ENCODE measurements around the gene MDGA2. TPM values are rescaled to one million over a fixed set of nuclear protein-coding genes. Genes with fewer than 3 reads are reported as not detected.

MDGA2 gene
- total RNA-seq, 2 donors from 2014 or later: not detected

GRCh38 chr14:47585447-47585846 is 90.0 kb downstream of the MDGA2 start:
- no peak for TF ChIP-seq CTCF (IDR thresholded peaks at IDR 0.05)
- no peaks in the 10 kb centered on the region for H3K36me3 ChIP-seq

GRCh38 chr14:47567273-47567672 is 108.1 kb downstream of the MDGA2 start:
- no peak for DNase-seq (ENCODE audit: low spot score)
- Histone ChIP-seq H3K27ac (no peak overlapping the region), H3K36me3 (no peaks in the 10 kb centered on the region), H3K4me3 (no peak overlapping the region), H3K4me1 (no peaks in the 10 kb centered on the region), H3K9me3 (no peaks in the 10 kb centered on the region), H3K27me3 (no peaks in the 10 kb centered on the region)
- no peak for TF ChIP-seq CTCF (IDR thresholded peaks at IDR 0.05)

More at GRCh38 chr14:47585447-47585846, 90.0 kb downstream of the MDGA2 start:
- H3K4me3 ChIP-seq: no peak overlapping the region
- no peak for DNase-seq (ENCODE audit: low spot score)
- no peaks in the 10 kb centered on the region for H3K9me3 ChIP-seq
- H3K27ac ChIP-seq: no peak overlapping the region
- H3K27me3 ChIP-seq: no peaks in the 10 kb centered on the region
- no peaks in the 10 kb centered on the region for H3K4me1 ChIP-seq

- no peak for DNase-seq (ENCODE audit: low spot score)
- Histone ChIP-seq H3K9me3 (no peaks in the 10 kb centered on the region), H3K4me1 (no peaks in the 10 kb centered on the region), H3K36me3 (no peaks in the 10 kb centered on the region), H3K4me3 (no peak overlapping the region), H3K27ac (no peak overlapping the region), H3K27me3 (no peaks in the 10 kb centered on the region)
- TF ChIP-seq CTCF (IDR thresholded peaks at IDR 0.05): no peak
Measured at GRCh38 chr14:47557894-47558293, 117.5 kb downstream of the MDGA2 start.

GRCh38 chr14:47555333-47555732 is 120.1 kb downstream of the MDGA2 start:
- Histone ChIP-seq H3K4me1 (no peaks in the 10 kb centered on the region), H3K27ac (no peak overlapping the region), H3K4me3 (no peak overlapping the region), H3K27me3 (no peaks in the 10 kb centered on the region), H3K36me3 (no peaks in the 10 kb centered on the region), H3K9me3 (no peaks in the 10 kb centered on the region)
- no peak for TF ChIP-seq CTCF (IDR thresholded peaks at IDR 0.05)
- no peak for DNase-seq (ENCODE audit: low spot score)

- no peak for TF ChIP-seq CTCF (IDR thresholded peaks at IDR 0.05)
Measured at GRCh38 chr14:47549886-47550285, 125.5 kb downstream of the MDGA2 start.

GRCh38 chr14:47543459-47543858 is 131.9 kb downstream of the MDGA2 start:
- no peak for TF ChIP-seq CTCF (IDR thresholded peaks at IDR 0.05)
- Histone ChIP-seq H3K4me3 (no peak overlapping the region), H3K9me3 (no peaks in the 10 kb centered on the region), H3K4me1 (no peaks in the 10 kb centered on the region), H3K36me3 (no peaks in the 10 kb centered on the region), H3K27me3 (no peaks in the 10 kb centered on the region), H3K27ac (no peak overlapping the region)
- DNase-seq (ENCODE audit: low spot score): no peak

More at GRCh38 chr14:47549886-47550285, 125.5 kb downstream of the MDGA2 start:
- H3K4me1 ChIP-seq: no peaks in the 10 kb centered on the region
- no peaks in the 10 kb centered on the region for H3K9me3 ChIP-seq
- DNase-seq (ENCODE audit: low spot score): no peak
- H3K4me3 ChIP-seq: no peak overlapping the region
- H3K36me3 ChIP-seq: no peaks in the 10 kb centered on the region
- no peak overlapping the region for H3K27ac ChIP-seq
- no peaks in the 10 kb centered on the region for H3K27me3 ChIP-seq
